HG02588 (cell line): ENCODE data around the gene SPECC1.
"Not testable (repeated sequence)": the region's sequence is repeated elsewhere in the genome, so short reads cannot be mapped to it uniquely, and the experiment has no call there.

ENCODE experiments used
- ATAC-seq: cut with Tn5 transposase; IDR thresholded peaks from one replicate; pipeline ENCODE4 v1.9.1; 2021; ENCODE audit warnings: mild to moderate bottlenecking, moderate library complexity; ENCODE audit not compliant: unreplicated experiment

Gene SPECC1

DNA sequence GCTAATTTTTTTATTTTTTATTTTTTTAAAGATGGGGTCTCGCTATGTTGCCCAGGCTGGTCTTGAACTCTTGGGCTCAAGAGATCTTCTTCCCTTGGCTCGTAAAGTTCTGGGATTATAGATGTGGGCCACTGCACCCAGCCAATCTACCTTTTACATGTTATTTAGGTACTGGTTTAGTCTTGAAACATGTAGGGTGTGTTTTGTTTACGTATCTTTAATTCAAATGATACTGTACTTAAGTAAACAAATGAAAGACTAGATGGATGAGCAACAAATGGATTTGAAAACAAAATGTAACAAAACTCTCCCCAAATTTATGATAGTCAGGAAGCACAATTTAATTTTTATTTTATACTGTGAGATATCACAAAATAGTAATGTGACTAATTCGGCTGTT, 250.5 kb downstream of the SPECC1 start:
- ATAC-seq, result no peak

GRCh38 chr17:20260268-20260667, 251.1 kb downstream of the SPECC1 start:
- no peak for ATAC-seq

GRCh38 chr17:20262226-20263114, 253.3 kb downstream of the SPECC1 start:
- ATAC-seq, result no peak

GRCh38 chr17:20263115-20263433, 253.9 kb downstream of the SPECC1 start:
- ATAC-seq, result not testable (repeated sequence)

- no peak for ATAC-seq
These were observed 254.4 kb downstream of the SPECC1 start for GRCh38 chr17:20263595-20263994.

DNA sequence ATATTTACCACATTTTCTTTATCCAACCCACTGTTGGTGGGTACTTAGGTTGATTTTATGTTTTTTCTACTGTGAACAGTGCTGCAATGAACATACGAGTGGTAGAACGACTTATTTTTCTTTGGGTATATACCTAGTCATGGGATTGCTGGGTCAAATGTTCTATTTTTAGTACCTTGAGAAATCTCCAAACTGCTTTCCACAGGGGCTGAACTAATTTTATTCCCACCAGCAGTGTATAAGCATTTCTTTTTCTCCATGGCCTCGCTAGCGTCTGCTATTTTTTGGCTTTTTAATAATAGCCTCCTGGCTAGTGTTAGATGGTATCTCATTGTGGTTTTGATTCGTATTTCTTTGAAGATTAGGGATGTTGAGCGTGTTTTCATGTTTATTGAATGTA, 255.8 kb downstream of the SPECC1 start:
- no peak for ATAC-seq

DNA sequence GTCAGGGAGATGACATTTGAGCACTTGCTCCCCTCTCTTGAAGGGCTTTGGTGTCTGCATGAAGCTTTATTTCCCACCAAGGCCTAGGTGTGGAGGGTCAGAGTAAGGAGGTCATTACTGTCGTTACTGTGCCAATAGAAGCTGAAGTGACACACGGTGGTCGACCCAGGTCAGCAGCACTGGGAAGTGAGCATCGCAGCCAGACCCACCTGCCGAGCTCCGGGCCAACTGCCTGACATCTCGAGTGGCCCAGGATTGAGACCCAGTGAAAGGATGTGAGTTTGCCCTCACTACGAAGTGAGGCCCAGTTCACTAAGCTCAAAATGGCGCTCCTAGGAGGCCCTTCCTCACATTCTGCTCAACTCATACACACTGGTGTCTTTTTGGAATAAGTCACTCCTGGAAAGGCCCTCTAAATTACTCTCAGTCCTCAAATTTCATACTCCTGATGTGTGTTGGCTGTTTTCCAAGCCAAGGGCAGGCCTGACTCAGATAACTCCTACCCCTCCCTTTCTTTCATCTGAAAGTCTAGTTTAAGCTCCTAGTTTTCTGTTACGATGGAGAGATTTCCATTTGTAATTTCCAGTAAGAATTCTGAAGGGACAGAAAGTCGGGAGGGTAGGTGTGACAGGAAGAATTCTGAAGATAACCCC, 257.8 kb downstream of the SPECC1 start:
- ATAC-seq, result no peak

DNA sequence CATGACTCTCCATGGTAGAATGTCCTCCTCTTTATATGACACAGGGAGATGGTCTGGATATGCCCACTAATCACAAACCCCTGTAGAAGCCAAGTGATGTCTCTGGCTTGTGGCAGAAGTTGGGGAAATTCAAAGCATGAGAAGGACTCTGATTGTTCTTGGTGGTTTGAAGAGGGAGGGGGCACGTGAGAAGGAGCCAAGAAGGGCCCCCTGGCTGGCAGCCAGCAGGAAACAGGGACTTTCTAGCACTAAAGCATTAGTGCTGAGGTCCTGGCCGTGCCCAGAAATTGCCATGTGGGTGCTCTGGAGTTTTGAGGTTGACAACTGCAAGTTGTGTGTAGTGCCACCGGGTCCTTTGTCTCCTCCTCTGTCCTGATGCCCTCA, 258.3 kb downstream of the SPECC1 start:
- no peak for ATAC-seq

DNA sequence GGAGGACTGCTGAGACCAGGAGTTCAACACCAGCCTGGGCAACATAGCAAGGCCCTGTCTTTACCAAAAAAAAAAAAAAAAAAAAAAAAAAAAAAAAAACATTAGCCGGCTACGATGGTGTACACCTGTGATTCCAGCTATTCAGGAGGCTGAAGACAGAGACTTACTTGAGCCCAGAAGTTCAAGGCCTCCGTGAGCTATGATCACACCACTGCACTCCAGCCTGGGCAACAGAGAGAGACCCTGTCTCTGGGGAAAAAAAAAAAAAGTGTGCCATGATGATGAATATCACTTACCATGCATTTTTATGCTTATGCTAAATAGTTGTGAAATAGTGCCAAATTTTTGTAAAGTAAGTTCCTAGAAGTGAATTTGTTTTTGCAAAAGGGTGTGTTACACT, 261.2 kb downstream of the SPECC1 start:
- no peak for ATAC-seq

GRCh38 chr17:20271011-20271610, 262.0 kb downstream of the SPECC1 start:
- no peak for ATAC-seq

GRCh38 chr17:20273741-20274500, 264.8 kb downstream of the SPECC1 start:
- no peak for ATAC-seq

- no peak for ATAC-seq
These were observed 266.5 kb downstream of the SPECC1 start for GRCh38 chr17:20275653-20276052.

DNA sequence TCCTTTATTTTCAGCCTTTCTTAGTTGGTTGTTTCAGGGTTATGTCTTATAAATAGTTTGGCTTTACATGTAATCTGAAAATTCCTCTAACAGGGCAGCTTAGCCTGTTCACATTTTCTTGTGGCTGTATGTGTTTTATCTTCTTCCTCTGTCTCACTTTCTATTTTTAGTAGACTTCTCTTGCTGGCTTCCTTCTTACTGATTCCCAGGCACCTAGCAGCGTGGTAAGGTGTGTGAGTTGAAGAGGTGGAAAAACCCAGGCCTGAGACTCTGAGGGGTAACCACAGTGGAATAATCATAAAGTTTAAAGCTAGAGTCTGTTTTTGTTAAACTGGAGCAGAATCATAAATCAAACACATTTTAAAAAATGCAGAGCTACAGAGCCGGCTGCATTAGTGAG, 267.3 kb downstream of the SPECC1 start:
- no peak for ATAC-seq

GRCh38 chr17:20278805-20279204, 269.6 kb downstream of the SPECC1 start:
- ATAC-seq, result no peak

DNA sequence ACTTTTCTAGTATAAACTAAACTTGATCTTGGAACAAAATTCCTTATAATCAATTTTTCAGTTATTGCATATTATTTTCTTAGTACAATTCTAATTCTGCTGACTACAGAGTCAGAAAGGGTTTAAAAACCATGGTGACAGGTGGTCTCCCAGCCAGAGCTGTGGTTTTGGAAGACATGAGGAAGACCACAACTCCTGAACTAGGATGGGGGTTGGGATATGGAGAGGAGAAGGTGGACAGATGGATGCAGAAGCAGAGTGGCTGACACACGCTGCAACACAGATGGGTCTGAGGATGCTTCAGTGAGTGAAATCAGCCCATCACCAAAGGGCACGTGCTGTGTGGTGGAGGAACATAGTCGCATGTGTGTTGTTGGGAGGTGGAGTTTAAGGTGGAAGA, 270.5 kb downstream of the SPECC1 start:
- ATAC-seq, result no peak

GRCh38 chr17:20280051-20280450, 270.9 kb downstream of the SPECC1 start:
- no peak for ATAC-seq

- ATAC-seq, result no peak
These were observed 271.7 kb downstream of the SPECC1 start for GRCh38 chr17:20280851-20281250.

DNA sequence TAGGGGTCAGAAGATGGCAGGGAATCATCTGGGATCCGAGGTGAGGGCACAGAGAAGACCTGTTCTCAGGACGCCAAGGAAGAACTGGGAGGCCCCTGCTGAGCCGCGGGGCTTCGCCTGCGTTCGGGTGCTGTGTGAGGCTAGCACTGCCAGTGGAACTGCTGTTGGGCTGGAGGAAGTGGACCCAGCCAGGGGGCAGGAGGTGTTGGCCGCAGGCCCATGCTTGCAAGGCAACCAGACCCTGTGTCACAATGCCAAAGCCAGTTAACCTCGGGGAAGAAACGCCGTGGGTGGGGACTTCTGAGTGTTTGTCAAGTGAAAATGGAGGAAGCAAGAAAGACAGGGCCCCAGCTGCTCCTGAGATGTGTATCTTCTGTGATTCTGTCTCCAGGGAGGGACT, 272.7 kb downstream of the SPECC1 start:
- ATAC-seq, result no peak

GRCh38 chr17:20282526-20283308, 273.6 kb downstream of the SPECC1 start:
- no peak for ATAC-seq

DNA sequence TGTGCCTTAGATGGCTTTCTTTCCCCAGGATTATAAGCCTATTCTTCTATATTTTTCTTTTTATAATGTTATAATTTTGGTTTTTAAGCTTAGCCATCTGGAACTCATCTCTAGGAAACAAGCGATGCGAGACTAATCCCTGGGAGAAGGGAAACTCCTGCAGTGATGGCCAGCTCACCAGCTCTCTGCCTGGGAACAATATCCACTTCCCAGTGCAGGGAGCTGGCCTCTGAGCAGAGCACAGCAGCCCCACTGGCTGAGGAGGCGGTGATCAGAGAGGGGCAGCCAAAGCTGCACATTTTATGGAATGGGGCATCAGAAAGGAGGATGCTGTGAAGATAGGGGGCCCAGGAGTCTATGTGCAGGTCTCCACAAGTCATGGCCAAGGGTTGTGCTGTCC, 274.9 kb downstream of the SPECC1 start:
- ATAC-seq, result no peak
